Measurements from ENCODE around the gene ZG16.
"Not testable (repeated sequence)": the region's sequence is repeated elsewhere in the genome, so short reads cannot be mapped to it uniquely, and the experiment has no call there.

The ZG16 gene

GRCh38 chr16:29767062-29767461 lies 11.0 kb upstream of the ZG16 start:
- Histone ChIP-seq H3K4me3 (ENCODE audit: low read depth in 1 of 2, low read length in 2 of 2) (no peak overlapping the region), H3K27ac (ENCODE audit: low read length) (no peak overlapping the region), H3K9me3 (ENCODE audit: insufficient read depth, low read length, severe bottlenecking) (no peaks in the 10 kb centered on the region), H3K4me1 (ENCODE audit: insufficient read depth, low read length) (no peaks in the 10 kb centered on the region), H3K4me2 (ENCODE audit: insufficient read depth, low read length) (no peak overlapping the region), H4K20me1 (ENCODE audit: insufficient read depth, low read length) (no peaks in the 10 kb centered on the region), H2AFZ (ENCODE audit: low read depth, low read length) (no peak overlapping the region), H3K79me2 (ENCODE audit: insufficient read depth, low read length) (no peaks in the 10 kb centered on the region), H3K27me3 (ENCODE audit: insufficient read depth, low read length, poor library complexity) (no peaks in the 10 kb centered on the region), H3K9ac (ENCODE audit: low read depth, low read length) (no peak overlapping the region), H3K36me3 (ENCODE audit: insufficient read depth, low read length) (no peaks in the 10 kb centered on the region)
- ATAC-seq (ENCODE audit: insufficient read depth, low read depth) (no peak), DNase-seq (no peak)
- no peak for TF ChIP-seq CTCF (IDR thresholded peaks at IDR 0.05; ENCODE audit: borderline replicate concordance, extremely low read depth, low read length, poor library complexity, severe bottlenecking)
- no peak for TF ChIP-seq EZH2 (IDR thresholded peaks at IDR 0.05; ENCODE audit: borderline replicate concordance, low read depth, low read length, severe bottlenecking)

- H3K4me2 ChIP-seq (ENCODE audit: insufficient read depth, low read length) = no peak overlapping the region
- no peak for TF ChIP-seq EZH2 (IDR thresholded peaks at IDR 0.05; ENCODE audit: borderline replicate concordance, low read depth, low read length, severe bottlenecking)
- no peak for TF ChIP-seq CTCF (IDR thresholded peaks at IDR 0.05; ENCODE audit: borderline replicate concordance, extremely low read depth, low read length, poor library complexity, severe bottlenecking)
- ATAC-seq (ENCODE audit: insufficient read depth, low read depth) = no peak
- H3K36me3 ChIP-seq (ENCODE audit: insufficient read depth, low read length) = no peaks in the 10 kb centered on the region
- no peaks in the 10 kb centered on the region for H3K4me1 ChIP-seq (ENCODE audit: insufficient read depth, low read length)
- no peak overlapping the region for H3K9ac ChIP-seq (ENCODE audit: low read depth, low read length)
- H2AFZ ChIP-seq (ENCODE audit: low read depth, low read length) = no peak overlapping the region
- H3K27ac ChIP-seq (ENCODE audit: low read length) = no peak overlapping the region
- no peak for DNase-seq
- no peaks in the 10 kb centered on the region for H4K20me1 ChIP-seq (ENCODE audit: insufficient read depth, low read length)
- H3K79me2 ChIP-seq (ENCODE audit: insufficient read depth, low read length) = no peaks in the 10 kb centered on the region
- H3K9me3 ChIP-seq (ENCODE audit: insufficient read depth, low read length, severe bottlenecking) = no peaks in the 10 kb centered on the region
- H3K27me3 ChIP-seq (ENCODE audit: insufficient read depth, low read length, poor library complexity) = no peaks in the 10 kb centered on the region
- H3K4me3 ChIP-seq (ENCODE audit: low read depth in 1 of 2, low read length in 2 of 2) = no peak overlapping the region
These were observed 8.5 kb upstream of the ZG16 start for GRCh38 chr16:29769507-29769906.

GRCh38 chr16:29770250-29770929 lies 7.7 kb upstream of the ZG16 start:
- H3K27me3 ChIP-seq (ENCODE audit: insufficient read depth, low read length, poor library complexity) = no peaks in the 10 kb centered on the region
- TF ChIP-seq EZH2 (IDR thresholded peaks at IDR 0.05; ENCODE audit: borderline replicate concordance, low read depth, low read length, severe bottlenecking) (no peak), CTCF (IDR thresholded peaks at IDR 0.05; ENCODE audit: borderline replicate concordance, extremely low read depth, low read length, poor library complexity, severe bottlenecking) (no peak)
- no peak overlapping the region for H3K4me3 ChIP-seq (ENCODE audit: low read depth in 1 of 2, low read length in 2 of 2)
- no peak overlapping the region for H3K27ac ChIP-seq (ENCODE audit: low read length)
- no peaks in the 10 kb centered on the region for H3K4me1 ChIP-seq (ENCODE audit: insufficient read depth, low read length)
- H3K9me3 ChIP-seq (ENCODE audit: insufficient read depth, low read length, severe bottlenecking) = no peaks in the 10 kb centered on the region
- H3K4me2 ChIP-seq (ENCODE audit: insufficient read depth, low read length) = no peak overlapping the region
- H4K20me1 ChIP-seq (ENCODE audit: insufficient read depth, low read length) = no peaks in the 10 kb centered on the region
- H3K9ac ChIP-seq (ENCODE audit: low read depth, low read length) = no peak overlapping the region
- DNase-seq = no peak
- H3K36me3 ChIP-seq (ENCODE audit: insufficient read depth, low read length) = no peaks in the 10 kb centered on the region
- no peaks in the 10 kb centered on the region for H3K79me2 ChIP-seq (ENCODE audit: insufficient read depth, low read length)
- no peak overlapping the region for H2AFZ ChIP-seq (ENCODE audit: low read depth, low read length)
- ATAC-seq (ENCODE audit: insufficient read depth, low read depth) = no peak

GRCh38 chr16:29772330-29772729 lies 5.7 kb upstream of the ZG16 start:
- not testable (repeated sequence) for H3K4me1 ChIP-seq (ENCODE audit: insufficient read depth, low read length); H3K36me3 ChIP-seq (ENCODE audit: insufficient read depth, low read length); H3K9me3 ChIP-seq (ENCODE audit: insufficient read depth, low read length, severe bottlenecking); ATAC-seq (ENCODE audit: insufficient read depth, low read depth); DNase-seq; H4K20me1 ChIP-seq (ENCODE audit: insufficient read depth, low read length); H2AFZ ChIP-seq (ENCODE audit: low read depth, low read length); H3K27me3 ChIP-seq (ENCODE audit: insufficient read depth, low read length, poor library complexity); H3K4me3 ChIP-seq (ENCODE audit: low read depth in 1 of 2, low read length in 2 of 2); H3K4me2 ChIP-seq (ENCODE audit: insufficient read depth, low read length); H3K27ac ChIP-seq (ENCODE audit: low read length); H3K79me2 ChIP-seq (ENCODE audit: insufficient read depth, low read length); H3K9ac ChIP-seq (ENCODE audit: low read depth, low read length)

Measured in DND-41 (cell line).